Nephron progenitor cell (in vitro differentiated cells): ENCODE data around the gene MTREX.
A peak's percentile ranks its signal among the peaks of the same experiment; 100 is the strongest.

ENCODE experiments used
- DNase-seq: peaks from one replicate; pipeline ENCODE4 v3.0.0; 2021
- H3K27ac Mint-ChIP-seq: 2 replicates; pipeline ENCODE4 v1.8.0; 2021; ENCODE audit warnings: mild to moderate bottlenecking, moderate library complexity, mixed read lengths
- H3K27me3 Mint-ChIP-seq: 2 replicates; pipeline ENCODE4 v1.8.0; 2021; ENCODE audit warnings: mild to moderate bottlenecking, low read depth, mixed read lengths; ENCODE audit not compliant: poor library complexity
- H3K36me3 Mint-ChIP-seq: 2 replicates; pipeline ENCODE4 v1.8.0; 2021; ENCODE audit warnings: low read depth, mixed read lengths
- H3K4me1 Mint-ChIP-seq: 2 replicates; pipeline ENCODE4 v1.8.0; 2021; ENCODE audit warnings: mixed read lengths
- H3K4me3 Mint-ChIP-seq: 2 replicates; pipeline ENCODE4 v1.8.0; 2021; ENCODE audit warnings: mild to moderate bottlenecking, moderate library complexity, mixed read lengths
- H3K9me3 Mint-ChIP-seq: 2 replicates; pipeline ENCODE4 v1.8.0; 2021; ENCODE audit warnings: mild to moderate bottlenecking, moderate library complexity, mixed read lengths
- TF ChIP-seq, protein P1 (sequence below): fragments of 200-600 bp; sonication (generic); IDR thresholded peaks from 2 replicates; pipeline ENCODE4 v1.5.0; 2021; ENCODE audit warnings: antibody characterized with exemption

The MTREX gene

GRCh38 chr5:55393501-55394175 lies 85.8 kb downstream of the MTREX start:
- Mint-ChIP-seq H3K4me3 (no peak overlapping the region), H3K36me3 (peaks cover 77% of the 10 kb centered on the region), H3K27ac (no peak overlapping the region), H3K27me3 (no peaks in the 10 kb centered on the region), H3K9me3 (peaks cover 31% of the 10 kb centered on the region), H3K4me1 (no peaks in the 10 kb centered on the region)
- no peak for DNase-seq
- TF ChIP-seq, protein P1, sequence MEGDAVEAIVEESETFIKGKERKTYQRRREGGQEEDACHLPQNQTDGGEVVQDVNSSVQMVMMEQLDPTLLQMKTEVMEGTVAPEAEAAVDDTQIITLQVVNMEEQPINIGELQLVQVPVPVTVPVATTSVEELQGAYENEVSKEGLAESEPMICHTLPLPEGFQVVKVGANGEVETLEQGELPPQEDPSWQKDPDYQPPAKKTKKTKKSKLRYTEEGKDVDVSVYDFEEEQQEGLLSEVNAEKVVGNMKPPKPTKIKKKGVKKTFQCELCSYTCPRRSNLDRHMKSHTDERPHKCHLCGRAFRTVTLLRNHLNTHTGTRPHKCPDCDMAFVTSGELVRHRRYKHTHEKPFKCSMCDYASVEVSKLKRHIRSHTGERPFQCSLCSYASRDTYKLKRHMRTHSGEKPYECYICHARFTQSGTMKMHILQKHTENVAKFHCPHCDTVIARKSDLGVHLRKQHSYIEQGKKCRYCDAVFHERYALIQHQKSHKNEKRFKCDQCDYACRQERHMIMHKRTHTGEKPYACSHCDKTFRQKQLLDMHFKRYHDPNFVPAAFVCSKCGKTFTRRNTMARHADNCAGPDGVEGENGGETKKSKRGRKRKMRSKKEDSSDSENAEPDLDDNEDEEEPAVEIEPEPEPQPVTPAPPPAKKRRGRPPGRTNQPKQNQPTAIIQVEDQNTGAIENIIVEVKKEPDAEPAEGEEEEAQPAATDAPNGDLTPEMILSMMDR, result no peak

- no peak for DNase-seq
- no peaks in the 10 kb centered on the region for H3K9me3 Mint-ChIP-seq
- H3K27me3 Mint-ChIP-seq, result no peaks in the 10 kb centered on the region
- TF ChIP-seq, protein P1, result no peak
- no peak overlapping the region for H3K4me3 Mint-ChIP-seq
- H3K27ac Mint-ChIP-seq, result peak overlapping the region; percentile 33
- H3K36me3 Mint-ChIP-seq, result peaks cover 47% of the 10 kb centered on the region
- no peaks in the 10 kb centered on the region for H3K4me1 Mint-ChIP-seq
Measured at GRCh38 chr5:55402199-55402598, 94.4 kb downstream of the MTREX start.

DNA sequence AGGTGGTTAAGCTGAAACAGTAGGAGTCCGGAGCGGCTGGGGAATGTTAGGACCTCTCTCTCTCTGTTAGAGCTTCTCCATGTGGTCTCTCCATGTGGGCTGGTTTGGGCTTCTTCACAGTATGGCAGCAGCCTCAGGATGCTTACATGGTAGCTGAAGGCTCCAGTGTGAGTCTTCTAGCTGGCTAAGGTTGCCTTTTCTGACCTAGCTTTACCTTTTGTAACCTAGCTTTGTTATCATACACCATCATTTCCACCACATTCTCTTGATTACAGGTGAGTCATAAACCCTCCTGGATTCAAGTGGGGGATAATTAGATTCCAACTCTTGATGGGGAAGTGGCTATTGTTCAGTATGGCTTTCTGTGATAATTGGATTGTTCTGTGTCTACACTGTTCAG lies 98.5 kb downstream of the MTREX start:
- H3K9me3 Mint-ChIP-seq, result no peaks in the 10 kb centered on the region
- no peaks in the 10 kb centered on the region for H3K4me1 Mint-ChIP-seq
- no peaks in the 10 kb centered on the region for H3K27me3 Mint-ChIP-seq
- H3K36me3 Mint-ChIP-seq, result peaks cover 50% of the 10 kb centered on the region
- no peak overlapping the region for H3K4me3 Mint-ChIP-seq
- TF ChIP-seq, protein P1, result no peak
- no peak for DNase-seq
- H3K27ac Mint-ChIP-seq, result no peak overlapping the region

- Mint-ChIP-seq H3K4me3 (no peak overlapping the region), H3K9me3 (no peaks in the 10 kb centered on the region), H3K4me1 (no peaks in the 10 kb centered on the region), H3K27me3 (no peaks in the 10 kb centered on the region), H3K27ac (no peak overlapping the region), H3K36me3 (peaks cover 47% of the 10 kb centered on the region)
- TF ChIP-seq, protein P1, result peak; percentile 47
- no peak for DNase-seq
Measured at GRCh38 chr5:55407059-55407684, 99.4 kb downstream of the MTREX start.

GRCh38 chr5:55407984-55408383 lies 100.2 kb downstream of the MTREX start:
- no peaks in the 10 kb centered on the region for H3K4me1 Mint-ChIP-seq
- TF ChIP-seq, protein P1, result no peak
- no peaks in the 10 kb centered on the region for H3K9me3 Mint-ChIP-seq
- no peak overlapping the region for H3K4me3 Mint-ChIP-seq
- H3K27ac Mint-ChIP-seq, result no peak overlapping the region
- H3K27me3 Mint-ChIP-seq, result no peaks in the 10 kb centered on the region
- peaks cover 47% of the 10 kb centered on the region for H3K36me3 Mint-ChIP-seq
- no peak for DNase-seq

GRCh38 chr5:55409775-55410174 lies 102.0 kb downstream of the MTREX start:
- DNase-seq, result no peak
- H3K36me3 Mint-ChIP-seq, result peaks cover 56% of the 10 kb centered on the region
- H3K27ac Mint-ChIP-seq, result no peak overlapping the region
- H3K27me3 Mint-ChIP-seq, result no peaks in the 10 kb centered on the region
- TF ChIP-seq, protein P1, result no peak
- no peaks in the 10 kb centered on the region for H3K4me1 Mint-ChIP-seq
- no peaks in the 10 kb centered on the region for H3K9me3 Mint-ChIP-seq
- no peak overlapping the region for H3K4me3 Mint-ChIP-seq
